Kidney (tissue), 14 donors: ENCODE data around the gene ACOT13. TPM values are rescaled to one million over a fixed set of nuclear protein-coding genes. Genes with fewer than 3 reads are reported as not detected.

ENCODE experiments used
- DNase-seq, 5 donors: peaks; one replicate each; pipeline ENCODE4 v3.0.0-alpha.2; 2013 to 2020
- FAIRE-seq: peaks from 2 replicates; lab custom pipeline; 2012; peaks lifted over from hg19 to GRCh38; lab: Jason Lieb, UNC
- H3K27ac ChIP-seq, 2 donors: one replicate each; pipeline ENCODE4 v1.7.0; 2013; ENCODE audit warnings: low read depth in 2 of 2, low read length in 2 of 2, inconsistent platforms in 1 of 2
- H3K27me3 ChIP-seq: one replicate; pipeline ENCODE4 v1.7.1; 2013; ENCODE audit warnings: low read length, inconsistent platforms; ENCODE audit not compliant: control insufficient read depth, insufficient read depth
- H3K36me3 ChIP-seq, 3 donors: one replicate each; pipeline versions ENCODE4 v1.7.0 to v1.7.1; 2013; ENCODE audit warnings: low read length in 3 of 3, control low read depth in 1 of 3, inconsistent platforms in 1 of 3; ENCODE audit not compliant: insufficient read depth in 3 of 3, control insufficient read depth in 2 of 3
- H3K4me1 ChIP-seq, 3 donors: one replicate each; pipeline versions ENCODE4 v1.7.0 to v1.7.1; 2013; ENCODE audit warnings: low read length in 3 of 3, inconsistent platforms in 1 of 3, low read depth in 1 of 3; ENCODE audit not compliant: control insufficient read depth in 2 of 3, insufficient read depth in 2 of 3
- H3K4me3 ChIP-seq, 3 donors: one replicate each; pipeline versions ENCODE4 v1.7.0 to v1.8.1; 2013; ENCODE audit warnings: low read length in 3 of 3, control low read depth in 1 of 3, inconsistent platforms in 1 of 3
- H3K9ac ChIP-seq, 3 donors: one replicate each; pipeline versions ENCODE4 v1.7.0 to v1.7.1; 2013; ENCODE audit warnings: low read length in 3 of 3, control low read depth in 1 of 3, inconsistent platforms in 1 of 3
- H3K9me3 ChIP-seq, 3 donors: one replicate each; pipeline versions ENCODE4 v1.7.0 to v1.7.1; 2013; ENCODE audit warnings: low read length in 3 of 3, control low read depth in 1 of 3, inconsistent platforms in 1 of 3; ENCODE audit not compliant: control insufficient read depth in 2 of 3, insufficient read depth in 1 of 3
- CTCF ChIP-seq: IDR thresholded peaks from 3 replicates; pipeline ENCODE4 v1.5.1; 2012; ENCODE audit warnings: mild to moderate bottlenecking, moderate library complexity, borderline replicate concordance; ENCODE audit not compliant: insufficient read depth; ENCODE audit errors: extremely low read depth
- intact Hi-C: fragments of 100-400 bp; cut with DNase I; formaldehyde crosslinking; loops from one replicate; pipeline ENCODE4 v1.11.1; 2022
- polyA plus RNA-seq: library from polyadenylated mRNA; stranded (reverse); fragments of 350-450 nt; fragmentation: Illumina TruSeq; extraction: RNeasy Lipid Tissue Mini Kit (QIAGEN cat#74804); gene quantifications from one replicate; pipeline ENCODE4 v1.2.3, GENCODE V29; 2014; ENCODE audit warnings: low read depth, low replicate concordance; ENCODE audit not compliant: insufficient read depth
- total RNA-seq: library from RNA; stranded (reverse); fragmentation: NEBNext Ultra II Directional; extraction: Animal tissue kit (Norgen Biotek cat#: 25700); gene quantifications from one replicate; pipeline ENCODE4 v1.2.1, GENCODE V29; 2021
- donor health status: control.
- donor health status: control.
- donor health status: control.
- donor health status: control.
- donor health status: control.
- donor health status: DM: yes; HTN: yes; CAD: no.
- donor health status: Normal renal cell carcinoma (clear cell type).

ACOT13 gene
- total and polyA plus RNA-seq, 2 donors from 2014 or later: 15.3 to 109 TPM

DNA sequence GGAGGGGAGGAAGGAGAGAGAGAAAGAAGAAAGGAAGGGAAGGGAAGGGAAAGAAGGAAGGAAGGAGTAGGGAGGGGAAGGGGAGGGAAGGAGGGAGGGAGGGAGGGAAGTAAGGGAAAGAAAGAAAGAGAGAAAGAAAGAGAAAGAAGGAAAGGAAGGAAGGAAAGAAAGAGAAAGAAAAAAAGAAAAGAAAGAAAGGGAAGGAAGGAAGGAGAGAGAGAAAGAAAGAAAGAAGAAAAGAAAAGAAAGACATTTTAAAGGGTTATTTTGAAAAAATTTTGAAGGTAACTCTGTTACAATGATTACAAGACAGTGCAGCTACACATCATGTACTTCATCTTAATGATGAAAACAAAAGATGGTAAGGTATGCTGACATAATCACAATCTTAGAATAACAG, 24.8 kb upstream of the ACOT13 start:
- no peak for TF ChIP-seq CTCF
- intact Hi-C loops: no loop called here
- H3K4me3 ChIP-seq: no peak overlapping the region
- H3K9ac ChIP-seq: no peak overlapping the region
- no peak for DNase-seq
- no peak overlapping the region for H3K27ac ChIP-seq
- peaks cover 0 to 2% (median 0%) of the 10 kb centered on the region in 3 donors for H3K9me3 ChIP-seq
- H3K36me3 ChIP-seq: no peaks in the 10 kb centered on the region
- peaks cover 6% of the 10 kb centered on the region for H3K27me3 ChIP-seq
- peaks cover 0 to 5% (median 0%) of the 10 kb centered on the region in 3 donors for H3K4me1 ChIP-seq
- FAIRE-seq: no peak

- H3K9ac ChIP-seq: no peak overlapping the region
These were observed 23.0 kb upstream of the ACOT13 start for GRCh38 chr6:24643920-24644319.

GRCh38 chr6:24644377-24644776, 22.5 kb upstream of the ACOT13 start:
- TF ChIP-seq CTCF: no peak
- Histone ChIP-seq H3K4me3 (no peak overlapping the region), H3K27me3 (peaks cover 6% of the 10 kb centered on the region), H3K4me1 (peaks cover 0 to 5% (median 0%) of the 10 kb centered on the region in 3 donors), H3K9me3 (no peaks in the 10 kb centered on the region), H3K9ac (no peak overlapping the region), H3K36me3 (no peaks in the 10 kb centered on the region), H3K27ac (no peak overlapping the region)
- DNase-seq: no peak
- intact Hi-C loops: no loop called here
- no peak for FAIRE-seq

More at GRCh38 chr6:24643920-24644319, 23.0 kb upstream of the ACOT13 start:
- H3K4me1 ChIP-seq: peaks cover 0 to 5% (median 0%) of the 10 kb centered on the region in 3 donors
- no peak for TF ChIP-seq CTCF
- no peaks in the 10 kb centered on the region for H3K36me3 ChIP-seq
- H3K9me3 ChIP-seq: no peaks in the 10 kb centered on the region
- H3K27ac ChIP-seq: no peak overlapping the region
- FAIRE-seq (no peak), DNase-seq (no peak)
- H3K27me3 ChIP-seq: peaks cover 6% of the 10 kb centered on the region
- intact Hi-C loops: no loop called here
- H3K4me3 ChIP-seq: no peak overlapping the region

GRCh38 chr6:24646771-24647170, 20.1 kb upstream of the ACOT13 start:
- Histone ChIP-seq H3K9ac (no peak overlapping the region), H3K27me3 (peaks cover 6% of the 10 kb centered on the region), H3K4me3 (no peak overlapping the region), H3K4me1 (peaks cover 0 to 5% (median 0%) of the 10 kb centered on the region in 3 donors), H3K27ac (no peak overlapping the region), H3K9me3 (no peaks in the 10 kb centered on the region), H3K36me3 (peaks cover 0 to 11% (median 3%) of the 10 kb centered on the region in 3 donors)
- intact Hi-C loops: no loop called here
- no peak for DNase-seq
- TF ChIP-seq CTCF: no peak
- FAIRE-seq: no peak
